ENCODE results near the gene MSI2. TPM values are rescaled to one million over a fixed set of nuclear protein-coding genes. Genes with fewer than 3 reads are reported as not detected.

The MSI2 gene
- total and polyA plus RNA-seq, 9 of the 15 experiments (the other 6 are each of a cell fraction or from before 2014, with no cell fraction given) = 4.6 to 61.8 (median 42.4) TPM

DNA sequence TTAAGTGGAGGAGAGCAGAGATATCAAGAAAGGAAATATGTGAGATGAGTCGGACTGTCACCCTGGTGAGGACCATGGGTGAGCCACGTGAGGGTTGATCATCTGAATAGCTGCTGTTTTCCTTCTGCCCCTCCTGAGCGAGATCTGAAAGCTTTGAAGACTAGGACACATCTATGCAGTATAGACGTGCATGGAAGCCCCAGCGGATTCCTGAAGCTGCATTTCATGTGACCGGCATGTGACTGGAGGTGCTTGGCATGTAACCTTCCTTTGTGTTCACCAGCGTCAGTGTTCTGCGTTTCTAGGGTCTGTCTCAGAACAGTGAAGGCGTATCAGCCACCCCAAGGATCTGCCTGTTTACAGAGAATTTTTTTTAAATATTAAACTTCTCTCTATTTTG lies 75.1 kb downstream of the MSI2 start (continued):
- TF ChIP-seq POLR2B (IDR thresholded peaks at IDR 0.05; ENCODE audit: low read depth, partially characterized antibody) = no peak
- TF ChIP-seq ZC3H4 (CRISPR knock-in tag; IDR thresholded peaks at IDR 0.05; ENCODE audit: borderline replicate concordance) = no peak
- no peak for TF ChIP-seq STAG1 (CRISPR knock-in tag; IDR thresholded peaks at IDR 0.05; ENCODE audit: borderline replicate concordance)
- TF ChIP-seq CTBP1 (IDR thresholded peaks at IDR 0.05; ENCODE audit: borderline replicate concordance) = no peak
- TF ChIP-seq GABPA (tag; conservative IDR thresholded peaks at IDR 0.05; ENCODE audit: low read depth) = no peak
- TF ChIP-seq KDM4B (IDR thresholded peaks at IDR 0.05; ENCODE audit: borderline replicate concordance in 2 of 2, low read depth in 1 of 2) = no peak
- TF ChIP-seq IRF2 (CRISPR knock-in tag; IDR thresholded peaks at IDR 0.05) = no peak
- TF ChIP-seq EP400 (IDR thresholded peaks at IDR 0.05) = no peak
- TF ChIP-seq HDAC2 (IDR thresholded peaks at IDR 0.05) = no peak
- TF ChIP-seq, protein P1, sequence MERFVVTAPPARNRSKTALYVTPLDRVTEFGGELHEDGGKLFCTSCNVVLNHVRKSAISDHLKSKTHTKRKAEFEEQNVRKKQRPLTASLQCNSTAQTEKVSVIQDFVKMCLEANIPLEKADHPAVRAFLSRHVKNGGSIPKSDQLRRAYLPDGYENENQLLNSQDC (CRISPR knock-in tag; IDR thresholded peaks at IDR 0.05) = no peak

DNA sequence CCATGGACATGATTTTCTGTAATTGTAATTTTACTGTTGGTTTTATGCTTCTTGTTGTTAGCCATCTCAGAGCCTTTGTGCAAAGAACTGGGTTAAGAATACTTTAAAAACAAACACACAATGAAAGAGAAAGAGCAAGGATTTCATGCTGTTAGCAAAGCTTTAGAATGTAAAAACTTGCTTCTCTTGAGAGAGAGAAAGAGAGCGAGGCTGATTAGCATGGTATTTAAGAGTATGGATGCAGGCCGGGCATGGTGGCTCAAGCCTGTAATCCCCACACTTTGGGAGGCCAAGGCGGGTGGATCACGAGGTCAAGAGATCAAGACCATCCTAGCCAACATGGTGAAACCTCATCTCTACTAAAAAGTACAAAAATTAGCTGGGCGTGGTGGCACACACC lies 76.2 kb downstream of the MSI2 start:
- Histone ChIP-seq H3K4me2 (ENCODE audit: insufficient read depth, low read length) (no peak overlapping the region), H3K4me1 (replicated peaks in 1 of 2; ENCODE audit: control insufficient read depth in 2 of 2, insufficient read depth in 2 of 2, low read length in 2 of 2) (peaks cover 2 to 15% of the 10 kb centered on the region in 2 experiments; a peak in 4 of 5 replicates), H3K9me1 (ENCODE audit: control insufficient read depth, insufficient read depth, low read length) (no peaks in the 10 kb centered on the region), H3K9me3 (replicated peaks; ENCODE audit: control insufficient read depth, insufficient read depth, low read depth, low read length) (no peaks in the 10 kb centered on the region), H2AFZ (ENCODE audit: low read depth, low read length) (no peak overlapping the region), H3K9ac (ENCODE audit: insufficient read depth in 1 of 2, low read depth in 2 of 2, low read length in 2 of 2) (no peak overlapping the region), H3K27ac (ENCODE audit: extremely low read depth, low read depth, low read length) (no peak overlapping the region), H4K20me1 (replicated peaks; ENCODE audit: control insufficient read depth, insufficient read depth, low read length) (0 out of 2 replicates have a peak, but pooled peaks cover 4% of the 10 kb centered on the region), H3K27me3 (ENCODE audit: control insufficient read depth in 2 of 2, insufficient read depth in 2 of 2, low read length in 2 of 2) (no peaks in the 10 kb centered on the region), H3K79me2 (ENCODE audit: control insufficient read depth, insufficient read depth, low read length) (peaks cover 39% of the 10 kb centered on the region), H3K36me3 (ENCODE audit: control insufficient read depth, insufficient read depth, low read length) (peaks cover 3% of the 10 kb centered on the region; the same call in 2 of the 3 replicates), H3K4me3 (no peak overlapping the region)
- FAIRE-seq (no peak), ATAC-seq (no peak), DNase-seq (ENCODE audit: extremely low read depth in 1 of 4, low spot score in 3 of 4) (no peak)
- ChIA-PET POLR2A (interaction anchor here (0.8 kb wide), 1 partner anchor 10 kb away, joined by 3 read pairs; no protein-coding TSS in a partner anchor), CTCF (ENCODE audit: low intra/inter-chr PET ratio) (no interaction called here)
- WGBS (ENCODE audit: insufficient coverage, low coverage, missing lambda C conversion rate) = 93% methylated on average over 5 of the region's 5 CpGs
- intact Hi-C loops (cut with micrococcal nuclease) = no loop called here
- TF ChIP-seq, protein P2, sequence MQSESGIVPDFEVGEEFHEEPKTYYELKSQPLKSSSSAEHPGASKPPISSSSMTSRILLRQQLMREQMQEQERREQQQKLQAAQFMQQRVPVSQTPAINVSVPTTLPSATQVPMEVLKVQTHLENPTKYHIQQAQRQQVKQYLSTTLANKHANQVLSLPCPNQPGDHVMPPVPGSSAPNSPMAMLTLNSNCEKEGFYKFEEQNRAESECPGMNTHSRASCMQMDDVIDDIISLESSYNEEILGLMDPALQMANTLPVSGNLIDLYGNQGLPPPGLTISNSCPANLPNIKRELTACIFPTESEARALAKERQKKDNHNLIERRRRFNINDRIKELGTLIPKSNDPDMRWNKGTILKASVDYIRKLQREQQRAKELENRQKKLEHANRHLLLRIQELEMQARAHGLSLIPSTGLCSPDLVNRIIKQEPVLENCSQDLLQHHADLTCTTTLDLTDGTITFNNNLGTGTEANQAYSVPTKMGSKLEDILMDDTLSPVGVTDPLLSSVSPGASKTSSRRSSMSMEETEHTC (IDR thresholded peaks at IDR 0.05) = no peak
- TF ChIP-seq, protein P3, sequence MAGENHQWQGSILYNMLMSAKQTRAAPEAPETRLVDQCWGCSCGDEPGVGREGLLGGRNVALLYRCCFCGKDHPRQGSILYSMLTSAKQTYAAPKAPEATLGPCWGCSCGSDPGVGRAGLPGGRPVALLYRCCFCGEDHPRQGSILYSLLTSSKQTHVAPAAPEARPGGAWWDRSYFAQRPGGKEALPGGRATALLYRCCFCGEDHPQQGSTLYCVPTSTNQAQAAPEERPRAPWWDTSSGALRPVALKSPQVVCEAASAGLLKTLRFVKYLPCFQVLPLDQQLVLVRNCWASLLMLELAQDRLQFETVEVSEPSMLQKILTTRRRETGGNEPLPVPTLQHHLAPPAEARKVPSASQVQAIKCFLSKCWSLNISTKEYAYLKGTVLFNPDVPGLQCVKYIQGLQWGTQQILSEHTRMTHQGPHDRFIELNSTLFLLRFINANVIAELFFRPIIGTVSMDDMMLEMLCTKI (IDR thresholded peaks at IDR 0.05; ENCODE audit: partially characterized antibody) = no peak
- TF ChIP-seq, protein P4, sequence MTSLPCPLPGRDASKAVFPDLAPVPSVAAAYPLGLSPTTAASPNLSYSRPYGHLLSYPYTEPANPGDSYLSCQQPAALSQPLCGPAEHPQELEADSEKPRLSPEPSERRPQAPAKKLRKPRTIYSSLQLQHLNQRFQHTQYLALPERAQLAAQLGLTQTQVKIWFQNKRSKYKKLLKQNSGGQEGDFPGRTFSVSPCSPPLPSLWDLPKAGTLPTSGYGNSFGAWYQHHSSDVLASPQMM (CRISPR knock-in tag; IDR thresholded peaks at IDR 0.05) = no peak
- in situ Hi-C loops (cut with MboI) = no loop called here
- BruUV-seq (replicated peaks) = no TSS peak

All from K562 (cell line).